CD1c-positive myeloid dendritic cell (primary cell): ENCODE results near the gene NEK2.
"Not testable (repeated sequence)": the region's sequence is repeated elsewhere in the genome, so short reads cannot be mapped to it uniquely, and the experiment has no call there.

Experiments
- DNase-seq: peaks from one replicate; pipeline ENCODE4 v3.0.0-alpha.2; 2016; ENCODE audit errors: extremely low spot score

The NEK2 gene

DNA sequence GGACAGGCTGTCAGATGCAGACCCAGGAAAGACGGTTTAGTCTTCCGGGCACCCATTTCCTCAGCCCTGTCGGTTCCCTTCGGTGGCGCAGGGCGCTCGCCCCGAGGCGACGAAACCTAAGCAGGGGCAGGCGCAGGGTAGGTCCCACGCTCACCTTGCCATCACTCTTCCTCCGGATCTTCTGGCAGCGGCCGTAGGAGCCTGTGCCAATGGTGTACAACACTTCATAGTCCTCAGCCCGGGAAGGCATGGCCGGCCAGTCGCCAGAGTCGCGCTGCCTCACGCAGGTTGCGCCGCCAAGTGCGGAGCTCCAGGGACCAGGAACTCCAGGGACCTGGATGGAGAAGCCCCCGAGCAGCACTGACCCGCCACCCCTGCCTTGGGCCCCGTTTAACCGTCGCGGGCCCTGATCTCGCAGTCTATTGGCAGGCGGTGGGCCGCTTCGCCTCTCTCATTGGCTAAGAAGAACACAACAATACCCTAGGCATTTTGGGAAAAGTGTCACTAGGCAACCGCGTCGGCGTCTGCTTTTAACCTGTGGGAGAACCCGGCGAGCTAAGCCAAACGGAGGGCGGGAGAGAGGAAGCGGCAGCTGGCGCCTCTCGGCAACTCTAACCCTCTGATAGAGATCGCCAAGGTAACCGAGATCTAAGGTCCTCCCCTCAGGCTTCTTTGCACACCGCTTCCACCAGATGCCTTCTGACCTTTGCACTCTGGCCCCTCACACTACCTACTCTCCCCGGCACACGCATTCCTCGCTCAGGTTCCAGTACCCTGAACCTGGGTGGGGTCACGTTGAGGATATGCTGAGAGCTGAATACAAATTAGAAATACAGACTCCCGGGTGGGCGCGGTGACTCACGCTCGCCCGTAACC is at the start of gene NEK2:
NEK2 (minus strand) TSS at position 392 of the 876 bp plus-strand sequence; CDS start at position 250, 142 bp downstream.
- DNase-seq: peak; percentile 95

DNA sequence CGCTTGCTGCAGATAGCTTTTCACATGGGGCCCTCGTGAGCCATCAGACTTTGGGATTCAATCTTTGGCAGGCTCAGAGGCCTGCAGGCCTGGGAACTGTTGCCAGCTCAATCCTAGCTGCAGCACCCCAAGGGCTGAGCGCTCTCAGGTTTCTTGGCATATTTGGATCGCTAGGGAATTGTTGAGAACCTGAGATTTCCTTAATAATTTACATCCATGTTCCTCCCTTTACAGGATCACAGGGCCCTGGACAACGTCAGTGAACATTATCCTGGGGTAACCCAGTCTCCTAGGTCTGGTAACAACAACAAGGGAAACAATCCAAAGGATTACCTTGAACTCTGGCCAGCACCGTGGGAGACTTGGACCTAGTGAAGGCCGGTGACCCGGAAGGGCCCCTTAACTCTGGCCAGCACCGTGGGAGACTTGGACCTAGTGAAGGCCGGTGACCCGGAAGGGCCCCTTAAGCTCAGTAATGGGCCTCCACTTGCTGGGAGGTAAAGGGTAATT is 49.3 kb upstream of the NEK2 start:
- DNase-seq: no peak

DNA sequence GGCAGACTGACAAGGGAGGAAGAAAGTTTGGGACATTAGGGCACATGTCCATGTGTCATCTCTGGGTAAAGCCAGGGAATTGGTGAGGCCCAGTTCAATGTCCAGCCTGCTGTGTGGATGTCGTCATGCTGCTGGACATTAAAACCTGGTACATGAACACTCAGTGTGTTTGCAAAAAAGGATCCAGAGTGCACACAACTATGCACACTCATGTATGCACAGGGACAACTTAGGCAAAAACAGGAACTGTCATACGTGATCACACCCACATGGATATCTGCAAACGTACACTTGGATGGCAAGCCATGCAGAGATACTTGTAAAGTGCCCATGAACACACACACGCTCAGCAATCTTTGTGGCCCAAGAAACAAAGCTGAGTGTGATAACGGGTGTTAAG is 47.9 kb upstream of the NEK2 start:
- peak; percentile 27 for DNase-seq

DNA sequence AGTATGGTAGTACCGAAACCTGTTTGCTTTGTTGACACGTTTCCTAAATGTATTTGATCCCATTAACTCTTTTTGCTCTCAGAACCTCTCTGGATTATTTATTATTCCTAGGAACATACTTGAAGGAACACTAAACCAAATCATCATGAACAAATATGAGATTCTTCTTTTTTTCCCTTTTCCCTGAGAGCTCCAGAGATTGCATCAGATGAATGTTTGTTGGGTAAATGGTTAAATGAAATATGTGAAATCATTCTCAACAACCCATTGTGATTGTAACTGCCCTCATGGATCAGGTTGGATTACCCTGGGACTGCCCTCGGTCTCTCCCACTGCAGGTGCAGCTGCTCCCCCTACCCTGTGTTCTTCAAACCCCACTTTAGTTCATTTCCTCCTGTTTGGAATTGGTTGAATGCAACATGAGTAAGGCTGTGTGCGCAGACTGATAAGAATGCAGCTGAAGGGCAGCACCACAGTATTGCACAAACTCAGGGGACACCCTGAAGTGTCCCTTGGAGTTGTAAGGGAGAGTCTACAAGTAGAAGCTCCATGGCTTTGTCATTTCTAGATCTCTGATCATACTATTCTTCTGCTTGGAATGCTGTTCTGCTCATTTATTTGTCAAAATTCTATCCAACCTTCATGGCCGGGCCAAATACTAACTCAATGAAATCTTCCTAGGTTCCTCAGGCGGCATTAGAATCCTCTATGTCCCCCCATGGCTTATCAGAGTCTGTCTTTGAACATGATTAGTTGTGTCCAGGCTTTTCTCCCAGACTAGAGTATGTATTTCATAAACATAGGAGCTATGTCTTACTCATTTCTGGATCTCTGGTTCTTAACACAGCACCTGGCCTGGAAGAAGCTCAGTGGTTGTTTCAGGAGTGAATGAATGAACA is 47.1 kb upstream of the NEK2 start:
- no peak for DNase-seq

DNA sequence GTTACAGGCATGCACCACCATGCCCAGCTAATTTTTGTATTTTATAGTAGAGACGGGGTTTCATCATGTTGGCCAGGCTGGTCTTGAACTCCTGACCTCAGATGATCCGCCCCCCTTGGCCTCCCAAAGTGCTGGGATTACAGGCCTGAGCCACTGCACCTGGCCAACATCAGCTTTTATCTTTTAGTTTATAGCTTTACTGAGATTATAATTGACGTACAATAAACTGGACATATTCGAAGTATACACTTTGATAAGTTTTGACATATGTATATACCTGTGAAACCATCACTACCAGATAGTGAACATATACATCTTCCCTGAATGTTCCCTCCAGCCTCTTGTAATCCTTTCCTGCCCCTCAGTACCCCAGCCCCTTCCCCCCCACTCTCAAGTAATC is 41.1 kb upstream of the NEK2 start:
- DNase-seq: not testable (repeated sequence)

DNA sequence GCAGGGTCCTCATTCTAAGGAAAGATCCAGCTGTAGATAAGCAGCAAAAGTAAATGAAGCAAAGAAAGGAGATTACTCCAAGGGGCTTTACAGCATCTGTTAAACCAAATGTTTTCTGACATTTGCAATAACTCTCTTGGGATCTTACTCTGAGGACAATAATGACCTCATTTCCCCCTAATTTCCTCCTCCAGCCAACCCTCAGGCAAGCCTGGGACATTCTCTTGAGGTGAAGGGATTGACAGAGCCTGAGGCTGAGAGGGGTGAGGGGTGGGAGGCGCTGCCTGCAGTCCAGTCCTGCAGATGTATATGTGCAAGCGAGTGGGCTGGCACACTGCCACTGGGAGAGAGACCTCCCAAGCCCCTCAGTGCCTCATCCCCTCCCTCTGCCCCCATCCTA is 40.5 kb upstream of the NEK2 start:
- no peak for DNase-seq

DNA sequence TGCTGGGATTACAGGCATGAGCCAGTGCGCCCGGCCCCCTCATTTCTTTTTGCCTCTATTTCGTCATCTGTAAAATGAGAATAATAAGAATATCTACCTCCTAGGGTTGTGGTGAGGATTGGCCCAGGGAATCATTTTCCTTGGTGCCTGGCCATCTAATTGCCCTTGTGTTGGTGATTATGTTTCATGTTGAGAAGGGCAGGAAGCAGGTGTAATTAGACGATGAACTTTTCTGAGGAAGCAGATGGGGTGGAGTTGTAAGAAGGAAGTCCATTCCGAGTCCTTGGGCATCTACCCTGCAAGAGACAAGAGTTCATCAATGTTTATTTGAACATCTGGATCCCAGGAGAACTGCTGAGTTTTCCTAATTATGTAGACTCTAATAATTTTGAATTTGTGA is 38.7 kb upstream of the NEK2 start:
- DNase-seq: no peak

DNA sequence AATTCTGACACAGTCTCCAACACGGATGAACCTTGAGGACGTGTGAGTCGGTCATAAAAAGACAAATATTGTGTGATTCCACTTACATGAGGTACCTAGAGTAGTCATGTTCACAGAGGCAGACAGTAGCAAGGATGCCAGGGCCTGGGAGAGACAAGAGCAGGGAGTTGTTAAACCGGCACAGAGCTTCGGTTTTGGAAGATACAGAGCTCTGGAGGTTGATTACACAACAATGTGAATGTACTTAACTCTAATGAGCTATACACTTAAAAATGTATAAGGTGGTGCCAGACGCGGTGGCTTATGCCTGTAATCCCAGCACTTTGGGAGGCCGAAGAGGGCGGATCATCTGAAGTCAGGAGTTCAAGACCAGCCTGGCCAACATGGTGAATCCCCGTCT is 37.8 kb upstream of the NEK2 start:
- DNase-seq: no peak

DNA sequence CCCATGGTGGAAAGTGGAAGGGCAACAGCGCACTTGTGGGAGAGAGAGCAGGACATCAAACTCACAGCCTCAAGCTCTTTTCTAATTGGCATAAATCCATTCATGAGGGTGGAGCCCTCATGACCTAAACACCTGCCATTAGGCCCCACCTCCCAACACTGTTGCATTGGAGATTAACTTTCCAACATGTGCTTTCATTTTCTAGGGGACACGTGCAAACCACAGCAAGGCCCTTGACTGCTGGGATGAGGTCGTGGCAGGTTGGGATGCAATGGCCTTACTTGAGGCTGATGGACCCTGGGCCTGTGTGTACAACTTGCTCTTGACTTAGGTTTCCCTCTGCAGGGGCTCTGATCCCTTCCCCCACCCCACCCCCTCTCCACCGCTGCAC is 35.9 kb upstream of the NEK2 start:
- DNase-seq: no peak

DNA sequence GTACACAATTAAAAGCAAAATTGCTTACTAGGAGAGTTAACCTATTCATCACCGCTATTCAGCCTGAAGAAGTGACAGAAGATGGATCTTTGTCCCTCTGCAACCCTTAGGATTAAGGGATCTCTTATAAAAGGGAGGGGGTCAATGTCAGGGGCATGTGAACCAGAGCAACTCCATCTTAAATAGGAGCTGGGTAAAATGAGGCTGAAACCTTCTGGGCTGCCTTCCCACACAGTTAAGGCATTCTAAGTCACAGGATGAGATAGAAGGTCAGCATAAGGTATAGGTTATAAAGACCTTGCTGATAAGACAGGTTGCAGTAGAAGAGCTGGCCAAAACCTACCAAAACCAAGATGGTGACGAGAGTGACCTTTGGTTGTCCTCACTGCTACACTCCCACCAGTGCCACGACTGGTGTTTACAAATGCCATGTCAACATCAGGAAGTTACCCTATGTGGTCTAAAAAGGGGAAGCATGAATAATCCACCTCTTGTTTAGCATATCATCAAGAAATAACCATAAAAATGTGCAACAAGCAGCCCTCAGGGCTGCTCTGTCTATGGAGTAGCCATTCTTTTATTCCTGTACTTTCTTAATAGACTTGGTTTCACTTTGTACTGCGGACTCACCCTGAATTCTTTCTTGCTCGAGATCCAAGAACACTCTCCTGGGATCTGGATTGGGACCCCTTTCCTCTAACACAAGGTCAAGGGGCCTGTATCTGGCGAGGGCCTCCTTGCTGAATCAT is 35.3 kb upstream of the NEK2 start:
- peak; percentile 70 for DNase-seq

DNA sequence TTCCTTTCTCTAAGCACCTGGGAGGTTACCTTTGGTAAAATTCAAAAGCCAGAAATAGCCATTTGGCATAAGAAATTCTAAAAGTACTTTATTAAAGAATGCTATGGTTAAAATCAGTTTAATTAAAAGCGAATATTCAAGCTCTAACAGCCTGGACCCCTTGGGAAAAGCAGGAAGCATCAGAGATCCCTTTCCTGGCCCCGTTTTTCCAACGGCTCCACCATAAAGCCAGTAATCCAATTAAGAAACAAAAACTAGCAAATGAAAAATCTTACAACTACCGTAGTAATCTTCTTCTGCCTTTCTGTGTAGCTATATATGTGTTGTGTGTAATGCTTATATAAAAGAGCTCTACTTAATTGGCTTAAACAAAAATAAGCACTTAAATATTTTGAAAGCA is 33.5 kb upstream of the NEK2 start:
- DNase-seq: no peak

DNA sequence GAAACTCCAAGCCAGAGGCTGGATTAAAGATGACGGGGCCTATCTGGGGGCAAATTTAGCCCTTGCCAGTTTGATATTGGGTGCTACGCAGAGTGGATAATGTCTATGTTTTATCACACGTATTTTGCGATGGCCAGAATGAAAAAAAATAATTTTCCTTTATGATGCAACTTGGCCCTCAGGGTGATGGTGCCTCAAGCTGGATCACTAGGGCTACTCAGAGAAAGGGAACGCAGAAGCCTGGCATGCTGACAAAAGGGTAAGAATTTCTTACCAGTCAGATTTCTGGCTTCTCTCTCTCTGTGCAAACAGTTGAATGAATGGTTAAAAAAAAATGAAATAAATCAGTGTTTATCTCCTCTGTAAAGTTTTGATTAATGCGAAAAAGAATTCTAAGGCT is 32.6 kb upstream of the NEK2 start:
- no peak for DNase-seq

DNA sequence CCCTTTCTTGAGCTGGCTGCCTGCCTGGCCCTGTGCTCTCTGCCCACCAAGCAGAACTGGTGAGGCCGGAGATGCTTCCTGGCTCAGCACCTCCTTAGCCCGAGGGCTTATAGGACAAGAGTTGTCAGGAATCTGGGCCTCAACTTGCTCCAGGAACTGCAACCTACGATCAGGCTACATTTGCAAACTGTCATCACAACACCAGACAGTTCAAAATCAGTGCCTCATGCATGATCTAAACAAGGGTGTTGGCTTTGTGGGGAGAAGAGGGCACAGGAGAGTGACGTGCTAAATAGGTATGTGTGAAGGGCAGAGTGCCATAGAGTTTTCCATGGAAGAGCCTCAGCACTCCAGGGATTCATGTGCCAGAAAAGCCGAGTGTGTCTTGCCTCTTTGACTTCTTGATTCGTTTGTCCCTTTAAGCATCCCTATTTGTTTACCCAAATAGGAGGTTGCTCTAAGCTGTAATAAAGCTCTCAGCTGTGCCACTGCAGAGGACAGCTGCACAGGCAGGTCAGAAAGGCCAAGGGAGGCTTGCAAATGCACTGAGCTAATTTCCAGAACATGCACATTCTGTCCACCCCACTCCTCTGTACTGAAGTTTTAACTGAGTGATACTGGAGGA is 30.2 kb upstream of the NEK2 start:
- DNase-seq: no peak

DNA sequence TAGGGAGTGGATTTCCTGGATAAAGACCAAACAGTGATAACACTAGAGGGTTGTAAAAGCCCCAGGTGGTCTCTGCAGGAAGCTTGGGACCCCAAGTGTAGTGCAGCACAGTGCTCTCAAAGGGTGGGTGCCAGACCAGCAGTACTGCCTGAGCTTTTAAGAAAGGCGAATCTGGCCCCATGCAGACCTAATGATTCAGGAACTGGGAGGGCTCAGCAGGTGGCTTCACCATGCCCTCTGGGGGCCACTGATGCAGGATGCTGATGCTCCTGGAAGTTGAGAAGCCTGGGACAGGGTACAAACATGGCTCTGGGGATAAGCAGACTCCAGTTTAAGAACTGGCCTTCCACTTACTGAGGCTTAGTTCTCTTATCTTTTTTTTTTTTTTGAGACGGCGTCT is 29.1 kb upstream of the NEK2 start:
- no peak for DNase-seq

DNA sequence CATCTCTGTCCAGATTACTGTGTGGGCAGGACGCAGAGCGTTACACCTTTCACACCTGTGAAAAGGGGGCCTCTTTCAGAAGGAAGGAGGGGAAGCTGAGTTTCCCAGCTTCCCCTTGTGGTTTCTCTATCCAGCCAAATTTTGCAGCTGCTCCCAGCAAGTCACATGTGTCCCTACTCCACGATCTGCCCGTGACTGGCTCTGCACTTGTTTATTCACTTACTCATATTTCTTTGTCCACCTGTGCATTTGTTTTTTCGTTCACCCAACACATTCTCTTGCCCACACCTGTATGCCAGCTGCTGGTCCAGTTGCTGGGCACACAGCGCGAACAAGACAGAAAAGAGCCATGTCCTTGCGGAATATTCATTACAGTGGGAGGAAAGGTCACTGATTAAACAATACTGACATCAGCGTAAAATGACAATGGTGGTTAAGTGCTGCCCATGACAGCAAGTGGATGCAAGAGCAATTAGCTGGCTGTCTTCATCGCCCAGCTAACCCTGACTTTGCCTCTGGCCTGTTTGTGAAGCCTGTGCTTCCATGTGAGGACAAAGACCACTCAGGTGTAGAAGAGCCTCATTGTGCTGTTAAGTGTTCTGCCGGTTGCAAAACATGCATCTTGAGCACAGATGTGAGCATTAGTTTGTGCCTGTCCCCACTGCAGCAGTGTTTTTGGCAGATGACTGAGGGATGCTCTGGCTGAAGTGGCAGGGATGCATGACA is 28.6 kb upstream of the NEK2 start:
- DNase-seq: no peak

DNA sequence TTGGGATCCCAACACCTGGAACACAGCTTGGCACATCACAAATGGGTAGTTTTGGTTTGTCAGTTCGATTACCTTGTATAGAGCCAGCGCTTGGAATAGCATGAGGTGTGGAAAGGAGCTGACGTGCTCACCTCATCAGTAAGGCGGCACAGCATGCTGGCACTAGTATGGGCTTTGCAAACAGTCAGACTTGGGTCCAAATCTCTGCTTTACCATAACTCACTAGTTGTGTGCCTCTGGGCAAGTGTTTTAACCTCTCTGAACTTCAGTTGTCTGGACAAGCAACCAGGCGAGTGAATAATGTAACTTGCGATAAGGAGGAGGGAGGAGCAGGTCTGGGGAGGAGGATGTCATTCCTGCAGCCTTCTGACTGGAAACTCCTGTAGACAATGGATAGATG is 26.3 kb upstream of the NEK2 start:
- DNase-seq: no peak

DNA sequence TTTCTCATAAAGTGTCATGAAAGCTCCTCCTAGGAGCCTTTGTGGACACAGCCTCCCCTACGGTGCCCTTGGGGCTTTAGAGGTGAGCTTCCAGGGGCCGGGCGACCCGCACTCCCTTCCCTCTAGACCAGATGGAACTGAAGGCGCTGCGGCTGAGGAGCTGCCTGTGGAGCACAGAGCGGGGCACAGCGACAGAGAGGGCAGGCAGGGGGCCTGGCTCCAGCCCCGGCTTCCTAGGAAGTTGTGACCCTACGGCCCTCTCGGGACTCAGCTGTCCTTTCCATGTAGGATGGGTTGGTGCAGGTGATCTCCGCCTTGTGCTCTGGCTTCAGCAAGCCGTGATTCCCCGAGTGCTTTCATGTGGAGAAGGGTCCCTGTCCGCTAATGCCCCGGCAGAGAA is 23.6 kb upstream of the NEK2 start:
- no peak for DNase-seq

DNA sequence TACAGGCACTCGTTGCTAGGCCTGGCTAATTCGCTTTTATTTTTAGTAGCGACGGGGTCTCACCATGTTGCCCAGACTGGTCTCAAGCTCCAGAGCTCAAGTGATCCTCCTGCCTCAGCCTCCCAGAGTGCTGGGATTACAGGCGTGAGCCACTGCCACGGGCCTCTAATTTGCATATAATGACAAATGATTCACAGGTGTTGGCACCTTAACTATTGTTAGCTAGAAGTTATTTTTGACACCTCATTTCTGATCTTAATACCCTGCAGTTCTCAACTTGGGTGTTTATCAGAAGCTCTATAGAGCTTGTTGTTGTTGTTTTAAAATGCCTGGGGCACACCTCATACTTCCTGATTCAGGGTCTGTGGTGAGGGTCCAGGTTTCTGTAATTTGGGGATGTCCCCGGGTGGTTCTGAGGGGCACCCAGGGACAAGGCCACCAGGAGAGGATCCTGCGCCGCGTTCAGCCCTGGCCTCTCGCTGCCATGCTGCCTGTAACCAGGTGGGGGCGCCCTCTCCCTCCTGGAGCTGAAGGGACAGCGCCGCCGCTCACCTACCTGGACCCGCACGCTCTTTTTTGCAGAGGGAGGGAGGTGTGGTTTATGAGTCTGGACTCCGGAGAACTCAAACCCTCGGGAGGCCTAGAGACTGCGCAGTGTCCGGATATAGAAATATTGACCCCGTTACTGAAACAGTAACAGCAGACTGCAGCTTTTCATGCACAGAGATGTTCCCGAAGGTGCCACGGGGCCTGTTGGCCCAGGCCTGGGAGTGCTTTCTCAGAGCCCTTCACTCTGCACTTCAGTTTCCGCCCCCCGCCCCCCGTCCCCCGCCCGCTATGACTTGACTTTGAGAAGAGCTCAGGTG is 23.0 kb upstream of the NEK2 start:
- DNase-seq: peak; percentile 81

DNA sequence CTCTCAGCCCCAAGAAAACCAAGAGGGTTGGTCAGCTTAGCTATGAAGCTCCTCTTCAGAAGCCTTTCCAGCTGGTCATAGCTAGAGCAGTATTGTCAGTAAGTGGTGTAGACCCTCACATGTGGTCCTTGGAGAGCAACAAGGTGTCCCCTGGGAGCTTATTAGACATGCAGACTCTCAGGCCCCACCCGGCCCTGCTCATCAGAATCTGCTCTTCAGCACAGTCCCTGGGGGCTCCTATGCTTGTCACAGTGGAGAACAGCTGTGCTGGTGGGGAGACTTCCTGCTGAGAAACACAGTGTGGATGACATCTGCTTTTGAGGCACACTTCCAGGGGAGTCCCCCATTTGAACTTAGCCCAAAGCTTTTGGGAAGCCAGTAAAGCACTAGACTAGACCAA is 21.9 kb upstream of the NEK2 start:
- DNase-seq: peak; percentile 1
